AG08395 (cell line): Measurements from ENCODE around the gene SLC35G6.
"Not testable (repeated sequence)": the region's sequence is repeated elsewhere in the genome, so short reads cannot be mapped to it uniquely, and the experiment has no call there.

Source experiments
- DNase-seq: peaks from one replicate; pipeline ENCODE4 v3.0.0; 2012; ENCODE audit warnings: mixed read lengths, low spot score

The SLC35G6 gene

DNA sequence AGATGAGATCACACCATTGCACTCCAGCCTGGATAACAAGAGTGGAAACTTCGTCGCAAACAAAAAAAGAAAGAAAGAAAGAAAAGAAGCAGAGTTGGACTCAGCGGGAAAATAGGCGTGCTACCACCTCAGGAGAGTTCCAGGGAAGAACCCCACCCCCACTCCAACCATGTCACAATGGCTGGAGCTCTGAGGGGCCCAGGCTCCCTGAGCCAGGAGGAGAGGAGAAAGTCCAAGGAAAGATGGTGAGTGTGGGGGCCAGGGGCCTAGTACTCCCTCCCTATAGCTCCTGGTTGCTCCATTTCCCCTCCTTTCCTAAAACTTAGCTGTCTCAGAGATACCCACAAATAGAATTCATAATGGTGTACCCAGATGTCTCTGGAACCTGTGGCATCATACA lies at the start of gene SLC35G6:
Gene SLC35G6 (plus strand): TSS at position 172 of the 400 bp plus-strand sequence. CDS start 71 bp downstream, at position 243.
- not testable (repeated sequence) for DNase-seq

DNA sequence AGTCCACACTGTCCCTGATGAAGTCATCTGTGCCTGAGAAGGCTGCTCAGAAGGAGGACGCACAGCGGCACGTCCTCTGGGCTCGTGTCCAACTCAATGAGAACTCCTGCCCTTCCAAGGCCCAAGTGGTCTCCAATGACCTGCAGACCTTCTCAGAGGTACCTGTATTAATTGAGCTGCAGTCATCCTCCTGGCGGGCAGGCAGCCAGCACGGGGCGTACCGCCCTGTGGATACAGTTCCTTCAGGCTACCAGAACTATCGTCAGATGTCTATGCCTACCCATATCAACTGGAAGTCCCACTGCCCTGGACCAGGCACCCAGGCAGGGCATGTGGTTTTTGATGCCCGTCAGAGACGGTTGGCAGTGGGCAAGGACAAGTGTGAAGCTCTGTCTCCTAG lies 49.0 kb upstream of the SLC35G6 start:
- DNase-seq, result no peak

DNA sequence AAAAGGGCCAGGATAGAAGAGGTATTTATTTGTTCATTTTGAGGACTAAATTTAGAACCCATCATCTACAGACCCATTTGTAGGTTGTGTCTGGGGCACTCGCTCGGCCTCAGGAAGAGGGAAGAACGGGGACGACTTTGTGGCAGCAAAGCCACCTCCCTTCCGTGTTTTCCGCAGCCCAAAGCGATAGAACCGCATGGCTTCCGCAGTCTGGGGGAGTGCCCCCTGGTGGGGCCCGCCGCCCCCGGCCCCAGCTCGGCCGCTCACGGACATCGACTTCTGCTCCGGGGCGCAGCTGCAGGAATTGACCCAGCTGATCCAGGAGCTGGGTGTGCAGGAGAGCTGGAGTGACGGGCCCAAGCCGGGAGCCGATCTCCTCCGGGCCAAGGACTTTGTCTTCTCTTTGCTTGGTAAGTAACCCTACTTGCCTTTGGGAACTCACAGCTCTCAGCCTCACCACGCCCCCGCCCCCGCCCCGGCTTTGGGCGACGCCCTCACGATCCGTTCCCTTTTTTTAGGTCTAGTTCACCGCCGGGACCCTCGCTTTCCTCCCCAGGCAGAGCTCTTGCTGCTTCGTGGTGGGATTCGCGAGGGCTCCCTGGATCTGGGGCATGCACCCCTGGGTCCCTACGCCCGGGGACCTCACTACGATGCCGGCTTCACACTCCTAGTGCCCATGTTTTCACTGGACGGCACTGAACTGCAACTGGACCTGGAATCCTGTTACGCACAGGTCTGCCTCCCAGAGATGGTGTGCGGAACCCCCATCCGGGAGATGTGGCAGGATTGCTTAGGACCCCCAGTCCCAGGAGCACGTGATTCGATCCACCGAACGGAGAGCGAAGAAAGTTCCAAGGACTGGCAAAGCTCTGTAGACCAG lies 45.3 kb upstream of the SLC35G6 start:
- no peak for DNase-seq

DNA sequence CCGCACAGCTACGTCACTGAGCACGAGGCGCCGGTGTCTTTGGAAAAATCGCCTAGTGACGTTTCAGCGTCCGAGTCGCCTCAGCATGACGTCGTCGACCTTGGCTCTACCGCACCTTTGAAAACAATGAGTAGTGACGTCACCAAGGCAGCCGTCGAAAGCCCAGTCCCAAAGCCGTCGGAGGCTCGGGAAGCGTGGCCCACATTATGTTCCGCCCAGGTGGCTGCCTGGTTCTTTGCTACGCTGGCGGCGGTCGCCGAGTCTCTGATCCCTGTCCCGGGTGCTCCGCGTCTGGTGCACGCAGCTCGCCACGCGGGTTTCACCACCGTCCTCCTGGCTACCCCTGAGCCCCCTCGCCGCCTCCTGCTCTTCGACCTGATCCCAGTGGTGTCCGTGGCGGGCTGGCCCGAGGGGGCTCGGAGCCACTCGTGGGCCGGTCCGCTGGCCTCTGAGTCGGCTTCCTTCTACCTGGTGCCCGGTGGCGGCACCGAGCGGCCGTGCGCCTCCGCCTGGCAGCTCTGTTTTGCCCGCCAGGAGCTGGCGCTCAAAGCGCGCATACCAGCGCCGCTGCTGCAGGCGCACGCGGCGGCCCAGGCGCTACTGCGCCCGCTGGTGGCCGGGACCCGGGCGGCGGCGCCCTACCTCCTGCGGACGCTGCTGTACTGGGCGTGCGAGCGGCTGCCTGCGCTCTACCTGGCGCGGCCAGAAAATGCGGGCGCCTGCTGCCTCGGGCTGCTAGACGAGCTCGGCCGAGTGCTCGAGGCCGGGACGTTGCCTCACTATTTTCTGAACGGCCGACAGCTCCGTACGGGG lies 44.5 kb upstream of the SLC35G6 start:
- DNase-seq, result peak; percentile 81

DNA sequence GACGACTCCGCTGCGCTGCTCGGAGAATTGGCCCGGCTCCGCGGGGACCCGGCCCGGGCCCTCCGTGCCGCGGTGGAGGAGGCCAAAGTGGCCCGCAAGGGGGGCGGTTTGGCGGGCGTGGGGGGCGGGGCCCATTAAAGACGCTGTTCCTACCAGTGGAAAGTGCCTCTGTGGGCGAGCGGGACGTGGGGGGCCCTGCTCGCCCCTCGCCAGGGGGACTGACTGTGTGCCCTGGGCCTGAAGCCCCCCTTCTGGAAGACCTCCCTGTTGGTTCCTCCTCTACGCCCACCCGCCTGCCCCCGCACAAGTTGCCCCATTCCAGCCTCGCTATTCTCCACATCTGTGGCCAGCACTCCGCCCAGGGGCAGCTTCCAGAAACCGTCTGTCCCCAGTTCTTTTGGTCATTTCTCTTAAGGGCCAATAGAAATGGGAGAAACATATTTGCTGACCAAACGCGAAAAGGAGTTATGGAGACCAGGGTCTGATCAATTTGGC lies 43.8 kb upstream of the SLC35G6 start:
- no peak for DNase-seq

DNA sequence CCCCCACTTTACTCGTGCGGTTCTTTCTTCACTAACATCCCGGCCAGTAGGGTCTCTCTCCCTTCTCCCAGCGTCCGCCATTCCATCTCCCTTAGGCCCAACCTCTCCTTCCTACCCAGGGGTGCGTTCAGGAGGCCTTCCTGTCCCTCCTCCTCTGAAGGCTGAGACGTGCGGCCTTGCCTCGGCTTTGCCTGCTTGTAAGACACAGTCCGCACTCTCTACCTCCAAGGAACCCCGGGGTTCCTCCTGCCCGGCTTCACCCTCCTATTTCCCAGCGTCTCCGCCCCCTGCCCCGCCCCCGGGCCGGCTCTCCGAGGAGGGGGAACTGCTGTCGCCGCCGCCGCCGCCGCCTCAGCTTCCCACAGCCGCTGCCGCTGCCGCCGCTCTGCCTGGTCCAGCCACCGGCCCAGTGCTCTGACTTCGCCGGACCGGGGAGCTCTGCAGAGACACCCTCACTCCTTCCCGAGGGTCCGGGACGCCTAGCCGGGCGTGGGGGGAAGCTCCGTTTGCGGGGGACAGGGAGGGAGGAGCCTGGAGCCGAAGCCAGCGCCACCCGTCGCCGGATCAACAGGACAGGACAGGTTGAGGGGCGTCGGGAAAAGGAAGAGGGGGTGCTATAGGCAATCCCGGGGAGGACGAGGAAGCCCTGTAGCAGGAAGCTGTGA lies 43.2 kb upstream of the SLC35G6 start:
- DNase-seq, result no peak

DNA sequence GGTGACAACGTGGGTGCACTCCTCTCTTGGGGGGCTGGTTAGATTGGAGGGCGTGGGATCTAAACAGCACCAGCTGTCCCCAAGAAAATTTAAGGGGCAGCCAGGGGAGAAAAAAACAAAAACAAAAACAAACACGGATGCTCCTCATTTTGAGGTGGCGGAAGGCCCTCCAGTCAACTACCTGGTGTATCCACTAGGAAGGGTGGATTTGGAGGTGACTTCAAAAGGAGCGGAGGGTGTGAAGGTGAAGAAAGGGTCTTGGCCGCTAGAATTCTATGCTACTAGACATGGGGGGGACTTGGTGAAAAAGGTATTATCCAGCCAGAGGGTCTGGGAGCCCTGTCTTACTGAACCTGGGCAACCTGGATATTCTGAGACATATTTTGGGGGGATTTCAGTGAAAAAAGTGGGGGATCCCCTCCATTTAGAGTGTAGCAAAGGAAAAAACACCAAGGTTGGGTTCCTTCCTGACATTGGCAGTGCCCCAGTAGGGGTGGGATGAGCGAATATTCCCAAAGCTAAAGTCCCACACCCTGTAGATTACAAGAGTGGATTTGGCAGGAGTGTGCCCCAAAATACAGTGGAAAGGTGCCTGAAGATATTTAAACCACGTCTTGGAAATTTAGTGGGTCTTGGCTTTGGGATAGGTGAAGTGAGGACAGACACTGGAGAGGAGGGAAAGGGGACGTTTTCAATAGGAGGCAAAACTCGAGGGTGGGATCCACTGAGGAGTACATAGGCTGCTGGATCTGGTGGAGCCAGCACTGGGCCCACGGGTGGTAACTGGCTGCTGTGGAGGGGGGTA lies 42.4 kb upstream of the SLC35G6 start:
- no peak for DNase-seq

DNA sequence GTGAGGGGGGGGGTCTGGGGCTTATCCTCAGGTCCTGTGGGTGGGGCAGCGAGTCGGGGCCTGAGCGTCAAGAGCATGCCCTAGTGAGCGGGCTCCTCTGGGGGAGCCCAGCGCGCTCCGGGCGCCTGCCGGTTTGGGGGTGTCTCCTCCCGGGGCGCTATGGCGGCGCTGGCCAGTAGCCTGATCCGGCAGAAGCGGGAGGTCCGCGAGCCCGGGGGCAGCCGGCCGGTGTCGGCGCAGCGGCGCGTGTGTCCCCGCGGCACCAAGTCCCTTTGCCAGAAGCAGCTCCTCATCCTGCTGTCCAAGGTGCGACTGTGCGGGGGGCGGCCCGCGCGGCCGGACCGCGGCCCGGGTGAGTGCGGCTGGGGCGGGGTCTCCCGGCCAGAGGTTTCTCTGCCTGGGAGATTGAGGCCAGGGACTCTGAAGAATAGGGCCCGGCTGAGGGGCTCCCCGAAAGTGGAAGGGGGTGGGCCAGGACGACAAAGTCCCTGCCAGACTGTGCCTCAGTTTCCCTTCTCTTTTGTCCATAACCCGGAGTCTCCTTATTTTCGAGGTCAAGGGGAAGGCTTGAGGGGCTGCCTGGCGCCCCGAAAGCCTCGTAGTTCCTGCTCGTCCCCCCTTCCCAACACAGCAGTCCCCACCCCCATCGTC lies 41.7 kb upstream of the SLC35G6 start, which contains the start of gene FGF11:
Gene FGF11 (plus strand): TSS at position 51 of the 651 bp plus-strand sequence. CDS start 109 bp downstream, at position 160.
- DNase-seq, result no peak

DNA sequence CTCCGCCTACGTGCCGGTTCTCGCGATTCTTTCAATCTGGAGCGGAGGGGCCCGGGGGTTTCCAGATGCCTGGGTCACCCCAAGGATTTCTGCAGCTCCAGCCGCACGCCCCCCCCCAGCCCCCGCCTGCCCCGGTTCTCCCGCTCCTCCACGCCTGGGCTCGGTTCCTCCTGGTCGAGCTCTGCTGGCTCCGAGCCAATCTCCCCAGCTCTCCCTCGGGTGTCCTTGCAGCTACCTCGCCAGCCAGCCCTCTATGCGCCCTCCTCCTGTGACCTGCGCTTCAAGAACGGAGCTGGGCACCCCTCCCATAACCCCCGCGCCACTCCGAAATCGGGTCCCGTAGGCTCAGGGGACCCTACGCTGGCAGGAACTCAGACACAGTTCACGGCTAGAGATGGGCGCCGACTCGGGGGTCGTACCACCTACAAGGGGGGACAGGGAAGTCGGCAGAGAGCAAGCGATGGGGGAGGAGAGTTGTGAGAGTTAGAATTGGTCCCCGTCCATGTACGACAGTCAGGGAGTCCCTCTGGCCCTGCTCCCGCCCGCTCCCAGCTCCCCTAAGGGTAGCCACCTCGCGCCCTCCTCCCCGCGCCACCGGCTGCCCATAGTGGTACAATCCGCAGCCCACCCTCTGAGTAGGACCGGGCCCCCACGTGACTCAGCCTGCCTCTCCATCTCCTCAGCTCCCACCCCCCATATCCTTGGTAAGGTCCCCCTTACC lies 41.0 kb upstream of the SLC35G6 start:
- no peak for DNase-seq

DNA sequence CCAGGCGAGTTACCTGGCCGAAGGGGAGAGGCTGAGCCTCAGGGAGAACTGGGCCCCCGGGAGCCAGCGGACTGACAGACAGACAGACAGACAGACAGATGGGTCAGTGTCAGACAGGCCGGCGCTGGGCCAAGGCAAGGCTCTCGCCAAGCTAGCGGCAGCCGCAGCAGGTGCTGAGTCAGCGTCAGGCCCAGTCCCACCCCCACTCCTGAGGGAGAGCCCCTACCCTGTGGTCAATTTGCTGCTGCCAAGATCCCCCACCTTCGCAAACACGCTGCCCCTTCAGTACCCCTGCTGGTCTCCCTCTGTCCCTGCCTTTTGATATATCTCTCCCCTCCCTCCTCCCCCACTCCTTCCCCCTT lies 40.4 kb upstream of the SLC35G6 start:
- DNase-seq, result no peak

DNA sequence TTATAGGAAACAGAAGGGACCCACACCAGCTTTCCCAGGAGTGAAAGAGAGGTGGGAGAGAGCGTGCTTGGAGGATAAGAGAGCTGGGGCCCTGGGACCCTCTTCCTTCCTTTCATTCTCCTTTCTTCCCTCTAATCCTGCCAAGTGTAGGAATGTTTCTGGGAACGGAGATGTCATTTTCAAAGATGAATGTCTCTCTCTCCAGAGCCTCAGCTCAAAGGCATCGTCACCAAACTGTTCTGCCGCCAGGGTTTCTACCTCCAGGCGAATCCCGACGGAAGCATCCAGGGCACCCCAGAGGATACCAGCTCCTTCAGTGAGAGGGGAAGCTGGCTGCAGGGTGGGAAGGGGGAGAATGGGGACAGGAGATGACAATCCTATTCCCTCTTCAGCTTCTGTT lies 40.0 kb upstream of the SLC35G6 start:
- no peak for DNase-seq

DNA sequence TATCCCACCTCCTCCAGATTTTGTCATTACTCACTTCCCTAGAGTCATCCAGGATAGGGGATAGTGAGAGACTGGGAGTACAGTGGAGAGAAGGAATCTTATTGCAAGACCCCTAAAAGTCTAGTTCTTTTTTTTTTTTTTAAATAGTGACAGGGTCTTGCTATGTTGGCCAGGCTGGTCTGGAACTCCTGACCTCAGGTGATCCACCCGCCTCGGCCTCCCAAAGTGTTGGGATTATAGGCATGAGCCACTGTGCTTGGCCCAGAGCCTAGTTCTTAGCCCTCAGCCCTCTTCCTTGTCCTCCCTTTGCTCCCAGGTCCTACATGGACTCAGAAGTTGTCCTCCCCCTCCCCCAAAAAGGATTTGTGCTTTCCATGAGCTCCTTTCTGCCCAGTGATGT lies 39.1 kb upstream of the SLC35G6 start:
- DNase-seq, result no peak

DNA sequence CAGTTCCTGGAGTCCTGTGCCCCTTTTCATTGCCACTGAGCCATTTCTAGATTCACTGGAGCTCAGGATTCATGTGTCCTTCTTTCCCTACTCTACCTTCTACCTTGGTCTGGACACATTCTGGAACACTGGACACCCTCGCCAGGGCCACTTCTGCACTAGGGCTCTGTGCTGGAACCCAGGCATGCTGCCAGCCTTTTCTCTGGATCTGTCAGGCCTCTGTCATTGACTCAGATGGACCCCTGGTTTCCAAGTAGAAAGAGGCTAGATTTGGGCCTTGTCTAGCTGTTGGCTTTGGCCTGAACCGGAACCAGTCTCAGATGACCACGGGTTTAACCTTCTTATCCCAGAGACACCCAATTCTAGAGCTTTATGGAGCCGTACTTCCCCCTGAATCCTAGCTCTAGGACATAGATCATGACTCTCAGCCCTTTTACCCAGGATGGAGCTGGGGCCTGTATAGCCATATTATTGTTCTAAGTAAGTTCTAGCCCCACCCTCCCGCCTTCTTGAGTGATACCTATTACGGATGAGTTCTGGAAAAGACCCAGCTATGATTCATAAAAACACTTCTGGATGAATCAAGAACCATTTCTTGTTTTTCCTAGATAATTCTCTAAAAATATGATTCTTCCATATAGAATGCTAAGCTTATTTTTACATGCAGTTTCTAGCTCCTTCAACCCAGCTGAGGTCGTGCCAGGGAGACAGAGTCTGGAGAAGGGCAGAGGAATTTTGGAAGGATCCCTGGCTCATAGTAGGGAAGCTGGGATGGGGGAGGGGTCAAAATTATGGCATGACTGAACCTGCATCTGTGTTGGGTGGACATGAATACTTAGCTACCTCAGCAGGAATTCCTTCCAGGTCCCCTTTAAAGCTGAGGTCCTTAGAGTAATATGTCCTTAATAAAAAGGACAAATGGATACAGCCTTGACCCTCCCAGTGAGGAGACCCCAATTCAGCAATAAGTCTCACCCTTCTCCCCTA lies 37.5 kb upstream of the SLC35G6 start:
- DNase-seq, result no peak

DNA sequence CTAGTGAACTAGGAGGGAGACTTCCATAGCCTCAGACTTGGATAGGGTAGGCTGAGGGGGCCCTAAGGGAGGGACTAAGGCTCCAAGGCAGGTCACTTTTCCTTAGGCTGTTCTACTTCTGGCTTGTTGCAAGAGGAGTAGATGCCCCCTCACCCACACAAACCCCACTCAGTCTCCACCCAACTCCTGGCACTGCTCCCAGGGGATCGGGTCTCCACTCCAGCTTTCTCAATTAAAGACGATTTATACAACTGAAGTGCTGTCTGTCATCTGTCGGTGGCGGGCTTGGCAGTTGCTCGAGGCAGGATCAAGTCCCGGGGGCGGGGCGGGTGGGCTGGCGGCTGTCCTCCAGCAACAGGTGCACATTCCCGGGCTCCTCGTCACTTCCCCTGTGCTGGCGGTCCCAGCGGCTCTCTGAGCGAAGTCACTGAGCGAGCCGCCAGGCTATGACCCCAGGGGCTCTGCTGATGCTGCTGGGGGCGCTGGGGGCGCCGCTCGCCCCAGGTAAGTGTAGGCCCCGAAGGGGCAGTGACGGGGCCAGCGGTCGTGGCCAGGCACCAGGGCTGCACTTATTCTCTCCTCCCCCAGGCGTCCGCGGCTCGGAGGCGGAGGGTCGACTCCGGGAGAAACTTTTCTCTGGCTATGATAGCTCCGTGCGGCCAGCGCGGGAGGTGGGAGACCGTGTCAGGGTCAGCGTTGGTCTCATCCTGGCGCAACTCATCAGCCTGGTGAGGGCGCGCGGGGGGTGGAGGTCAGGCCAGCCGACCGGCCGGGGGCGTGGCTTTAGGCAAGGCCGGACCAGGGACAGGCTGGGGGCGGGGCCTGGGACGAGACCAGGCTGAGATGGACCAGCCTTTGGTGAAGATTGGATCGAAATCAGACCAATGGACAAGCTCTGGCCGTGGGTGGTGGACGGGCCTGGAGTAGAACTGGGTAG lies 36.3 kb upstream of the SLC35G6 start, which contains the start of gene CHRNB1:
Gene CHRNB1 (plus strand): TSS at position 380 of the 937 bp plus-strand sequence. CDS start 67 bp downstream, at position 447.
- DNase-seq, result peak; percentile 66

DNA sequence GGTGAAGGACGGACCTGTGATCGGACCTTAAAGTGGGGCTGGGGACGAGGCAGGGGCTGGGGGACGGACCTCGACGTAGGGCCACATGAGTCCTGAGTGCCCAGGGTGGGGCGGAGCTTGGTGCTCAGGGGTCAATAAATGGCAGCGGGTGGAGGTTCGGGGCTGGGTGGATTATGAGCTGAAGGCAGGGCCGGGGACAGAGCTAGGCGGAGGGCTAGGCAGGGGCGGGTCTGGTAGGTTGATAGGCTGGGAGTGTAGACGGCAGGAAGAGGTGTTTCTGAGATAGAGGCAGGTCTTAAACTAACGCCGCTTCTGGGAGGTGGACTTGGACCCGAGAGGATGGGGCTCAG lies 35.7 kb upstream of the SLC35G6 start:
- DNase-seq, result no peak

DNA sequence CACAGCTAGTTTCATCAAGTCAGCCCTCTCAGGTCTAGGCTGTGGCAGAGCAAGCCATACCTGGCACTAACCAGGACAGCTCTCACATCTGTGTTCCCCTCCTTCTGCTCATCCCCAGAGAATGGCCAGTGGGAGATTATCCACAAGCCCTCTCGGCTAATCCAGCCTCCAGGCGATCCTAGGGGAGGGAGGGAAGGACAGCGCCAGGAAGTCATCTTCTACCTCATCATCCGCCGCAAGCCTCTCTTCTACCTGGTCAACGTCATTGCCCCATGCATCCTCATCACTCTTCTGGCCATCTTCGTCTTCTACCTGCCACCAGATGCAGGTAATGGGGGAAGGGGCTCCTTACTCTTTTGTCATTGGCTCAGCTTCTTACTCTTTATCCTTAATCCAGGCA lies 32.8 kb upstream of the SLC35G6 start:
- no peak for DNase-seq

DNA sequence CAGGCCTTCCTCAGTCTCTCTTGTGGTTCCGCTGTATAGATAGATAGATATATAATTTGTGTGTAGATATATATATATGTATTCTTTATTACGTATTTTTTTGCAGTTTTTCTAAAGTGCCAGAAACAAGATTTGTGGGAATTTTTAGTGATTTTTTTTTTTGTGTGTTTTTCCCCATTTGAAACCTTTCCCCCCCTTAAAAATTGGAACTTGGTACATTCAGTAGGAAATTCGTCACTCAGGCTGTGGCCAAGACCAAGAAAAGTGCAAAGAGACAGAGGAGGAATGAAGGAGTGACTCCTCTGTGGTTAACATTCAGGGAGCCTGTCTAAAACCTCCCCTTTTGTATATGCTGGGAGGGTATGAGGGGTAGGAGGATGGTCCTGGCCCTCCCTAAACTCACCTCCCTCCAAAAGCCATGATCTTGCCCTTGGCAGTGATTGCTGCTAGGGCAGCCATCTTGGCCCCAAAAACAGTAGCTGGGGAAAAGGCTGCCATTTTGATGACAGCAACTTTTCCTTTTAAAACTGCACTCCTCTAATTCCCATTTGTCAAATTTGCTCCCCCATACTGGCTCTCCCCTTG lies 21.2 kb upstream of the SLC35G6 start:
- DNase-seq, result no peak
